Renal cortical epithelial cell (primary cell): ENCODE results near the gene FGF2. TPM values are rescaled to one million over a fixed set of nuclear protein-coding genes. Genes with fewer than 3 reads are reported as not detected.
"Not testable (repeated sequence)": the region's sequence is repeated elsewhere in the genome, so short reads cannot be mapped to it uniquely, and the experiment has no call there.

Source experiments
- DNase-seq: peaks from one replicate; pipeline ENCODE4 v3.0.0-alpha.2; 2011; ENCODE audit warnings: low read depth
- total RNA-seq: library from RNA; depleted of rRNA; stranded (reverse); fragments of >200 nt; gene quantifications from 2 replicates; pipeline ENCODE4 v1.2.3, GENCODE V29; 2014

Gene FGF2
- total RNA-seq, 1 donor from 2014 or later = 86.3 TPM

DNA sequence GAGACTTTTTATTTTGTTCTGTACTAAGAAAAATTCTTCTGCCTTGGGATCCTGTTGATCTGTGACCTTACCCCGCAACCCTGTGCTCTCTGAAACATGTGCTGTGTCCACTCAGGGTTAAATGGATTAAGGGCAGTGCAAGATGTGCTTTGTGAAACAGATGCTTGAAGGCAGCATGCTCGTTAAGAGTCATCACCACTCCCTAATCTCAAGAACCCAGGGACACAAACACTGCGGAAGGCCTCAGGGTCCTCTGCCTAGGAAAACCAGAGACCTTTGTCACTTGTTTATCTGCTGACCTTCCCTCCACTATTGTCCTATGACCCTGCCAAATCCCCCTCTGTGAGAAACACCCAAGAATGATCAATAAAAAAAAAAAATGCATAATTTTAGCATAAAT, 13.8 kb upstream of the FGF2 start:
- DNase-seq = not testable (repeated sequence)

DNA sequence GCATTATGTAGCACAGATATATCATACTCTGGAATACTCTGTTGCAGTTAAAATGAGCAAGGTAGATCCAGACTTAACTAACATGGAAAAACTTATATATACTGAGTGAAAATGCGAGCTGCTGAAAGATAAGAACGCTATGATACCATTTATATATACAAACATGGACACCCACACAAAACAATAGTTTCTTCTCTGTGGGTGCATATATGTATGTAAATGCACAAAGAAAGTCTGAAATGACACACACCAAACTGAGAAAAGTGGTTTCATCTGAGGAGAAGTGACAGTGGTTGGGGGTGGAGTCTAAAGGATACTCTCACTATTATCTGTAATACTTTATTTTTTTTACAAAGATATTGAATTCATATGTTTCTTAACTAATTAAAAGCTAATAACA, 12.2 kb upstream of the FGF2 start:
- no peak for DNase-seq

DNA sequence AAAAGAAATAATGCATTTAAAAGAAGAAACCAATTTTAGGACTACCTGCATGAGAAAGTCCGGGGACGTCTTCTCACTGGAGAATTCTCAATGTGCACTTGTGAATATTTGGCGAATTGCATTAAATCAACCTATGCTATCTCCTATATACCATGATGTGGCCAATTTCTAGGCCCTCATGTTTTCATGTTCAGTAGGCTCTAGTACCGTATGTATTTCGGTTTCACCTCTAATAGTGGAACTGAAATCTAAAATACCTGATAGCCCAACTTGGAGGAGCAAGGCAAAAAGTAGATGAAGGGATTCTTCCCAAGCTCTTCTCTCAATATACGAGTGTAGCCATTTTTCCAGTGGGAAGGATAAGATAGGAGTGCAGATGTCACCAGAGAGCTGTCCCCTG, 11.4 kb upstream of the FGF2 start:
- no peak for DNase-seq

DNA sequence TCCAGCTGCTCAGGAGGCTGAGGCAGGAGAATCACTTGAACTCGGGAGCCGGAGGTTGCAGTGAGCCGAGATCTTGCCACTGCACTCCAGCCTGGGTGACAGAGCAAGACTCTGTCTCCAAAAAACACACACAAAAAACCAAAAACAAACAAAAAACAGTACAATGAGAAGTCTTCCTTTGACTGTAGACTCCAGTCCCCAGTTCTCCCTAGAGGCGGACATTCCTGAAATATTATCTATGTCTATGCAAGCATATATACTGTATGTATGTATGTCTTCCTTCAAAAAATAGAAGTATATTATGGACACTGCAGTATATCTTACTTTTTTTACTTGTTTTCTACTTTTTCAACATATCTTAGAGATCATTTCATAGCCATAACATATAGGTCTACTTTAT, 10.2 kb upstream of the FGF2 start:
- DNase-seq = no peak

DNA sequence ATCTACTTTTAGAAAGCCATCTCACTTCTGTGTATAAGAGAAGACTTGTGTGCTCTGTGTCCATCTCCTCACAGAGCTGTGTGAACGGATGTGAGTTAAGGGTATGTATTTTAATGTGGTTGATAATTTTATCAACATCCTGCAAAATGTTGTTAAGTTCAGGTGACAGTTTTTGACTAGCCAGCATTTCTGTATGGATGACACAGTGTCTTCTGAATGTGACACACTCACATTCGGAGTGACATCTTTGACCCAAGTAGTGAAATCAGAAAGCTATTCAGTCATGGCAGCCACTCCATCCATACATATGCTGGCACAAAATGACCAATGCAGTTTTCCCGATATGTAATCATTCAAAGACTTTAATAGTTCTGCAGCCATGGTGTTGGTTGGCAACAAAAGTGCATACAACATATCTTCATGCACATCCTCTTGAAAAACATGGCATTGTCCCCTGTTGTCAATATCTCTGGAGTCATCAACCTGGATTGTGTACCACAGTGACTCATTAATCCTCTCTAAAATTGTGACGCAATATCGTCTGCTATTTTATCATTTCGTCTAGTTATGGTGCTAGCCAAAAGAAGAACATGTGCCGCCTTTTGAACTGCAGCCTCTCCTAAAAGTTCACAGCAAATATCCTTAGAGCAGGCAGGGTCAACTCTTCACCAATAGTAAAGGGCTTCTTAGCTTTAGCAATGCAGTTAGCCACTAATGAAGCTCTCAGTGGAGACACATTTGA, 6.8 kb upstream of the FGF2 start:
- DNase-seq = peak; percentile 40

DNA sequence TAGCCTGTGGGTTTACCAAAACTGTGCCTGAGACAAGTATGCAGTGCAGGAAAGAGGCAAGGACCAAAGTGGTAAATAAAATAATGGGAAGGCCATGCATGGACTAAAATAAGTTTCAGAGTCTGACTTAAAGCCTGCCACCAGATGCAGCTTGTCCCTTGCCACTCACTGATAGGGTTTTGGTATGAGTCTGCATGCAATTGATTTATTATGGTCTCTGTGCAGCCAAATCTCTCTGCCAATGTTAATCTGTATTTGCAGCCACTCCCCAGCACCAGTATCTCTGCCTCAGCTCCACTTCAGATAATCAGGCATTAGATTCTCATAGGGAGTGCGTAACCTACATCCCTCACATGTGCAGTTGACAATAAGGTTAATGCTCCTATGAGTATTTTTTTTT, 5.5 kb upstream of the FGF2 start:
- DNase-seq = no peak

DNA sequence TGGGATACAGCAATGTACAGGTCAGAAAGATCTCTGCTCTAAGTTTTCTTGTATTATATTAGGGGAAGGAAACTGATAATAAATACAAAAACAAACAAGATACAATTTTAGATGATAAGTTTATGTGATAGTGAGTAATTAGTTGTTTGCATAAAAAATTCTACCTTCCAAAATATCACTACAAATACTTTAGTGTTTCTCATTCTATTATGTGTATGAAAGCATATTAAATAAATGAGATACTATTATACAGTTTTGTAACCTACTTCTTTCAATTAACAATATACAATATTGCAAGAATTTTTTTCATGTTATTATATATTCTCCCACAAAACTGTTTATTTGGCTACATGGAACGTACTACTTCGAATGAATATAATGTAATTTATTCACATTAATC, 4.2 kb upstream of the FGF2 start:
- no peak for DNase-seq

DNA sequence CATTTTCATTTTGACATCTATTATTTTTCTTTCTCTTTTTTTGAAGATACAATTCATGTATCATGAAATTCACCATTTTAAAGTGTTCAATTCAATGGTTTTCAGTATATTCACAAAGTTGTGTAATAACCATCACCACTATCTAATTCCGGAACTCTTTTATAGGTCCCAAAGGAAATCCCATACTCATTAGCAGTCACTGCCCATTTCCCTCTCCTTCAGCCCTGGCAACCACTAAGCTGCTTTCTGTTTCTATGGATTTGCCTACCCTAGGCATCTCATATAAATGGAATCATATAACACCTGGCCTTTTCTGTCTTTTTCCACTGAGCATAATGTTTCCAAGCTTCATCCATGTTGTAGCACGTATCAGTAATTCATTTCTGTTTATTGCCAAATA, 3.2 kb upstream of the FGF2 start:
- DNase-seq = no peak

DNA sequence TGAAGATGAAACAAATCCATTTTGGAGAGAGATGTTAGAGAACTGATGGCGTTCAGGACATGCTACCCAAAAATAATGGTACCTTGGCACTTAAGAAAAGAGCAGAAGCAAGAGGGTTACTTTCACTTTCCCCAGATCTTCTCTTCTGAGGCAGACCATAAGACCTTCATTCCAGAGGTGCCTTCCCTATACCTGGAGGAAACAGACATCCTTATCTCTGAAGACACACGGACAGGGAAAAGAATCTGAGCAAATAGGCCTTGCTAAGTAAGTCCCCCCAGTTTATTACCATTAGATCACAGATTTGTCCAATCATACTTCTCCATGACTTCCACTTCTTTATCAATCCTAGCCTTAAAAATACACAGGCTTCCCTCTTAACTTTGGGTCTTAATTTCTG, 2.0 kb upstream of the FGF2 start:
- DNase-seq = no peak

DNA sequence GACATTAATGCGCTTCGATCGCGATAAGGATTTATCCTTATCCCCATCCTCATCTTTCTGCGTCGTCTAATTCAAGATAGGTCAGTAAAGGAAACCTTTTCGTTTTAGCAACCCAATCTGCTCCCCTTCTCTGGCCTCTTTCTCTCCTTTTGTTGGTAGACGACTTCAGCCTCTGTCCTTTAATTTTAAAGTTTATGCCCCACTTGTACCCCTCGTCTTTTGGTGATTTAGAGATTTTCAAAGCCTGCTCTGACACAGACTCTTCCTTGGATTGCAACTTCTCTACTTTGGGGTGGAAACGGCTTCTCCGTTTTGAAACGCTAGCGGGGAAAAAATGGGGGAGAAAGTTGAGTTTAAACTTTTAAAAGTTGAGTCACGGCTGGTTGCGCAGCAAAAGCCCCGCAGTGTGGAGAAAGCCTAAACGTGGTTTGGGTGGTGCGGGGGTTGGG, 528 bp upstream of the FGF2 start:
- no peak for DNase-seq

DNA sequence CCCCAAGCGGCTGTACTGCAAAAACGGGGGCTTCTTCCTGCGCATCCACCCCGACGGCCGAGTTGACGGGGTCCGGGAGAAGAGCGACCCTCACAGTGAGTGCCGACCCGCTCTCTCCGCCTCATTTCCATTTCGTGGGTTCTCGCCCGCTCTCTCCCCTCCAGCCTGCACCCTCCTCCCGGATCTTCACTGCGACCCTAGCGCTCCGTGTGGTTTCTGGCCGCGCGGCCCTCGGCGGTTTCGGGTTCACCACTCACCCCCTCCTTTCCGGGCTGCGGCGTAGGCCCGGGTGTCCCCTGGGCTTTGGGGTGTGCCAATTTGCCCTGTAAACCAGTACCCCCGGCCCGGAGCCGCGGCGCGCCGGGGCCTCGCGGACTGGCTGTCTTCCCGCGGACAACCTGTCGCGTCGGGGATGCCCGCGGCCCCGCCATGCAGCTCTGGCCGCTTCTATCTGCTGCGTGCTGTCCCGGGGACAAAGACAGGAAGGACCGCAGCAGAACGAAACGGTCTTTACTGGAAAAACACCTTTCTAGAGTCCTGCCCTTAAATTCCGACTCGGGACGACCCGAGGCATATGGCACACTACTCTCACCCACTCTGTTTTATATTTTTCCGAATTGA, 737 bp downstream of the FGF2 start:
- DNase-seq = no peak

DNA sequence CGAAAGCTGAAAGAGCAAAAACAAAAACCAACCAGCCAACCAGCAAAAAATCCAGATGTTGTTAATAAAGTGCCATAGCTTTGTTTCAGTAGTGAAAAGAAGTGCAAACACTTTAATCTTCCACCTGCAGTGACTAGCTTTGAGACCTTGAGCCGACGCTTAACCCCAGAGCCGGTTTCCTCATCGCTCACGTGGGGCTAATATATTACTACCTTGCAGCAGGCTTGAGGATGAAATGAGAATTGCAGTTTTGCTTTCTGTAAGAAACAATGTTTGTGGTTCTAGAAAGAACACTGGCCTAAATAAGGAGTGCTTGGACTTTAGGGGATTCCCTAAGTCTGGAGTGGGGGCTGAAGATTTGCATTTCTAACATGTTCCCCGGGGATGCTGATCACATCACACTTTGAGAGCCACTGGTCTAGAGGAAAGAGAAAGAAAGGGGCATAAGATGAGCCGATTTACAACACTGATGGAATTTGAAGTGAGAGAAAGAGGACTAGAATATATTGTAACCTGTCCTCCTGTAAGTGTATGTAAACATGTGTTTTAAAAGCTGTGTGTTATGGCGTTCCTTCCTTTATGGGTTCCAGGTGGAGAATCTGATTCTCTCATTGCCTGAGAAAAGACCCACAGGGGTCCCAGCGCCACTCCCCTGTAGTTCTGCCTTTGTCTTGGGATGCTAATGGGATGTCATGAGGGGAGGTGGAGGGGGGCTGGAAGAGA, 1.4 kb downstream of the FGF2 start:
- peak; percentile 87 for DNase-seq

DNA sequence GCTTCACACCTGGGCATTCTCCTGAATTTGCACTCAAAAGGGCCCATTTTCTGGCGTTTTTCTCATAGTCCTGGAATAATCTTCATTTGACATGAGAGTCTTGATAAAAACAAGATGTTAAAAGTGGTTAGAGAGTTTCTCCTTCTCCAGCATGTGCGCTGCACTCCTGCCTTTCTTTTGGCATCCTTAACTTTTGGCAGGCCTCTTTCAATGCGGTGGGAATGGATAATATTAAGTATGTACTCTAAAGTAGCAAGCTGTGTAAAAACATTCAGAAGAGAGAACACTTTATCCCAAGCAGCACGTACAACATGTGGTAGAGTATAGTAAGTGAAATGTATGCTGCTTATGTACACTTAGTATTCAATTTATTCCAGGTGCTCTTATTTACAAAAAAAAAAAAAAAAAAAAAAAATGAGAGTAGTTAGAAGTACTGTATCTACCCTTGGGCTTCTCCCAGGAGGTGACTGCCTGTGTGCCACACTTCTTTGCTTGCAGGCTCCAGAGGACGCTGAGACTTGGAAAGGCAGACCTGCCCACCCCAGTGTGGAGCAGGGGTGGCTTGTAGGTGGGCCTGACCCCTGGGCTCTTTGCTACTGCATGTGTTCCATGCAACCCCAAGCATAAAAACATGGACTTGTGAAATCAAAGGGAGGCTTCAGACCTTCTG, 3.9 kb downstream of the FGF2 start:
- no peak for DNase-seq

DNA sequence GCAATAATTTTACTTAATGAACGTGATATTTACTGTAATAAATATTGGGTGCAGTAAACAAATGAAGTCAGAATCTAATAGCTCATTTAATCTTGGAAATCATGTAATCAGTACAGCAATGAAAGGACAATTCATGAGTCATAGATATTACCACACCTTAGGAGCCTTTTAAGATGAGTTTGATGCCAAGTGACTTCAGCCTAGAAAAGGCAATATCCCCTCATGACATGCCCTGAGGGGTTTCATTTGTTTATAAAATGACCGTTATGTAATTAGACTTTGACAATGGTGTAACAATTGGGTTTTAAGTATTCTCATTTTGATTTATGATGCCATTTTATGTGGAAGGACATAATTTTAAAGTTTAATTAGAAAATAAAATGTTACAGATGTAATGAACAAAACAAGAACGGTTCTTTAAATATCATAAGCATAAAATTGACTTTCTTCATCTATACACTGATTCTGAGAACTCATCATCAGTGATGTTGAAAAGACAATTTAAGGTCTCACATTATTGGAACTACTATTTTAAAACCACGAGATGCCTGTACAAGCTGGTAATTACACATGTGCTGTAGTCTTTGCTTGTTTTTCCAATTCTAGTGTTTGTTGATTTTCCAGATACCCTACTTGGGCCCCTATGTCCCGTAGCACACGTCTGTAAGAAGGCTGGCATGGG, 5.0 kb downstream of the FGF2 start:
- DNase-seq = peak; percentile 75

DNA sequence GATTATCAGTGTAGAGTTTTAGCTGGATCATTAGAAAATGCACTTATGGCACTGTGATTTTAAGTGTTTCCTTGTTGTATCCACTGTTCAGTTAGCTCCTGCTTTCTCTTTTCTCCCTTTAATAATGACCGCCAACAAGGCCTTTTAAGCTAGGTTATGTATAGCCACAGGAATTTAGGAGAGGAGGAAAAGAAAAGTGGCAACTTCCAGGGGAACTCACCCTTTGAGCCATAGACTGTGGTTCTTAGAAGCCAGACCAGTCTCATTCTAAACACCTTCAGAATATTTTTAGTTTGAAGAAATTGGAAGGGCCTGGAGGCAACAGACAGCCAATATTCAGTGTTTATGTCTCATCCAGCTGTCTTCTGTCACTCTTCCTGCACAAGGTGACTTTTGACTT, 6.1 kb downstream of the FGF2 start:
- peak; percentile 33 for DNase-seq

DNA sequence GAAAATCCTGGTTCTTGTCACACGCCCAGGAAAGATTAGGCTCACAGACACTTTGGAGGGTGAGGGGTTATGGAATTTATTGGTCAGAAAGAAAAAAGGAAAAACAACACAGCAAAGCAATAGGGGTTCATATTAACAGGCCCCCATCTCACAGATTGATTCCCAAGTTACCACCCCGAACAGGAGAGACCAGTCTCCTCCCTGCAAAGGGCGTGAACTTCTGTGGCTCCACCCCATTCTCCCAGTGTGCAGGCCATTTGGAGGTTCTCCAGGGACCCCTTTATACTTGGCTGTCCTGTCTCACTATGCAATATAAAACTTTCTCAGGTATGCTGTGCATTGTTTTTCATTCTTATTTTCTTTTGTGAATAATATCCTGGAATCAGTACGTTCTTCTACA, 7.4 kb downstream of the FGF2 start:
- DNase-seq = no peak

DNA sequence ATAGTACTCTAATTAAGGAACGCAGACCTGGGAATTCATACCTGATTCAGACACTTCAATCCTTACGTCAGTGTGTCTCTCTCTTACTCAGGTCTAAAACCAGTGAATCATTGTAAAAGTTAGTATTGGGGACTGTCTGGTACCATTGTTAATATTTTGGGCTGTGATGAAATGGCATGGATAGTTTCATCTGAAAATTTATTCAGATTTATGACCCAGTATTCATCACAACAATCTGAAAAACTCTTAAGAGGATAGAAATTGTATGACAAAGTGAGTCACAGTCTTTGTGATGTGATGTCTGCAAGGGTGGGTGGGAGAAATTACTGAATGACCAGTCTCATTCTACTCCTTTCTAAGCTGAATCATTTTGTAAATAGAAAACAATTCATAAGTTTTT, 10.3 kb downstream of the FGF2 start:
- peak; percentile 75 for DNase-seq

DNA sequence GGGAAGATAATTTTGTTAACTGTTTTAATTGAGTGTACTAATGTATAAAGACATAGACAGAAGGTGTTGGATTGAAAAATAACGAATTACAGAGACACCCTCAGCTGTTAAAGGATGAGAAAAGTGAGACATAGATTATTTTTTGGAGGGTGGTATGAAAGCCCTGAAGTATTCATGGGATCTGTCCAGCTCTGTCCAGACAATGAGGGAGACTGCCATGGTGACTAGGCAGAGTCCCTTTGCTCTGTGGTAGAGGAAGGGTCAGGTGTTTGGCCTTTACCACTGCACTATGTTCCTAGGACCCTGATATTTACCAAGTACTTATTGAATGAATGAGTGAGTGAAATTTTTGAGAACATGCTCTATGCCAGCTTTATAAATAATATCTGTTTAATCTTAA, 11.4 kb downstream of the FGF2 start:
- DNase-seq = no peak

DNA sequence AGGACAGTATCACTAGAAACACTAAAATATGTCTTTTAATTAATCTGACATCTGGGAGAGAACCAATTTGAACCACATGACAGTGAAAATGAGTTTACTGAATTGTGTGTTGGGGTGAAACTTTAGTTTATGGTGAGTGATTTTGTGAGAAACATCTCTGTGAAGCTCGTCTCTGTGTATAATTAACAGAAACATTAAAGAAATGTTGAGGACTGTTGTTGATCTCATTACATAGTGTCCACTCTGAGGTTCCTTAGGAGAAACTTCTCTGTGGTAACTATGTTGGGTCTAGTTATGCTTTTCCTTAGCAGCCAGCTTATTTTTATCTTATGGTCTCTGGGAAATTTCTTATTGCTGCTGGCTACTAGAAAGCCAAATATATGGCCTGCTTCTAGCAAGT, 15.8 kb downstream of the FGF2 start:
- peak; percentile 65 for DNase-seq

DNA sequence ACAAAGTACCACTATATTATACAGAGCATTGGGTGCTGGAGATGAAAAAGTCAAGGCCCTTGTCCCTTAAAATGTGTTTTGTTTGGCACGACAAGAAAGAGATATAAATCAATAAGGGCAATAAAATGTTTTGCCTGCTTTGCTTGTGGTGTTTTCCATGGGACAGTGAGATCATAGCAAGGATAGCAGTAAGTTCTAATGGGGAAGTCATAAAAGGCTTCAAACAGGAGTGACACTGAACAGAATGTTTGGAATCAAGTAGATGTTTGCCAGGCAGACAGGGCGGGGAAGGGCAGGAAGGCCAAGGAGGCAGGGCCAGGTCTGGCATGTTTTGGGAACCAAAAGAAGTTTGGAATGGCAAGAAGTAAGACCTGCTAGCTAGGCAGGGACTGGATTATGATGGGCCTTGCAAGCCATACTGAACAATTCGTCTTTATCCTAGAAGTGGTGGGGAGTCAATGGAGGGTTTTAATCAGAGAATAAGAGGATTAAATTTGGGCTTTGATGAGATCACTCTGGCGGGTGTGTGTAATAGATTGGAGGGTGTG, 16.4 kb downstream of the FGF2 start:
- peak; percentile 69 for DNase-seq

DNA sequence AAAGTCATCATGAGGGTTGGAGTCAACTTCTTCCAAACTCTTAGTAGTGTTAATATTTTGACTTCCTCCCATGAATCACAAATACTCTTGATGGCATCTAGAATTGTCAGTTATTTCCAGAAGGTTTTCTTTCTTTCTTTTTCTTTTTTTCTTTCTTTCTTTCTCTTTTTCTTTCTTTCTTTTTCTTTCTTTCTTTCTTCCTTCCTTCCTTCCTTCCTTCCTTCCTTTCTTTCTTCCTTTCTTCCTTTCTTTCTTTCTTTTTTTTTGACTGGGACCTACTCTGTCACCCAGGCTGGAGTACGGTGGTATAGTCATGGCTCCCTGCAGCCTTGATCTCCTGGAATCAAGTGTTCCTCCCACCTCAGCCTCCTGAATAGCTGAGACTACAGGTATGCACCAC, 17.8 kb downstream of the FGF2 start:
- DNase-seq = not testable (repeated sequence)

DNA sequence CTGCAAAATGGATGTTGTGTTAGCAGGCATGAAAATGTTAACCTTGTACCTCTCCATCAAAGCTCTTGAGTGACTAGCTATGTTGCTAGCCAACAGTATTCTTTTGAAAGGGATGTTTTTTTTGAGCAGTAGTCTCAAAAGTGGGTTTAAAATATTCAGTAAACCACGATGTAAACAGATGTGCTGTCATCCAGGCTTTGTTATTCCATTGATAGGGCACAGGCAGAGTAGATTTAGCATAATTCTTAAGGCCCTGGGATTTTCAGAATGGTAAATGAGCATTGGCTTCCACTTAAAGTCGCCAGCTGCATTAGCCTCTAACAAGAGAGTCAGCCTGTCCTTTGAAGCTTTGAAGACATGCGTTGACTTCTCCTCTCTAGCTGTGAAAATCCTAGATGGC, 18.4 kb downstream of the FGF2 start:
- DNase-seq = peak; percentile 22
